Measurements from ENCODE around the gene MGST2. TPM values are rescaled to one million over a fixed set of nuclear protein-coding genes. Genes with fewer than 3 reads are reported as not detected.

The MGST2 gene
- total and polyA plus RNA-seq, 10 of the 15 experiments (the other 5 are each of a cell fraction or from before 2014, with no cell fraction given): 19.0 to 50.1 (median 30.6) TPM

DNA sequence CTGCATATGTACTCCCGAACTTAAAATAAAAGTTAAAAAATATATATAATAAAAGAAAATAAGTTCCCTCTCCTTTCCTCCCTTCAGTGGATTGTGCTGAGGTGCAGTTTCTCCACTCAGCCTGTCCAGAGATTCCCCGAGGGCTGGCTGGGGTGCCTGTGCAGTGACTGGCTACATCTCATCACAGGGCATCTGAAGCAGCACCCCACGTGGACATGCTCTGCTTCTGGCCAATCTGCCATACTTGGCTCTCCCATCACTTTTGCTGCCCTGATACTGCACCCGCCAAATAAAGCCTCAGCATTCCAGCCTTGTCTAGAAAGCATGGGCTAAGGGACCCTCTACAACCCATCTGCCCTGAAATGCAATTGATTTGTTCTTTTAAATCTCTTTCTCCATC lies 11.1 kb upstream of the MGST2 start:
- Histone ChIP-seq H4K20me1 (ENCODE audit: control insufficient read depth, insufficient read depth) (no peaks in the 10 kb centered on the region; the same call in 1 of the 2 replicates), H3K4me1 (ENCODE audit: control insufficient read depth, insufficient read depth, low read length) (no peaks in the 10 kb centered on the region; the same call in 1 of the 2 replicates), H3K27ac (ENCODE audit: control insufficient read depth, insufficient read depth) (no peak overlapping the region), H3K79me2 (ENCODE audit: control insufficient read depth, insufficient read depth, low read length) (no peaks in the 10 kb centered on the region), H3K9me3 (replicated peaks; ENCODE audit: control insufficient read depth, insufficient read depth, low read length) (no peaks in the 10 kb centered on the region), H3K9ac (ENCODE audit: control insufficient read depth, insufficient read depth, low read length) (no peak overlapping the region), H3K4me2 (ENCODE audit: control insufficient read depth, insufficient read depth) (no peak overlapping the region), H2AFZ (ENCODE audit: control insufficient read depth, low read depth, low read length) (no peak overlapping the region), H3K4me3 (no peak overlapping the region), H3K27me3 (replicated peaks in 1 of 2; ENCODE audit: control insufficient read depth in 2 of 2, insufficient read depth in 2 of 2, low read length in 1 of 2) (0 out of 4 replicates have a peak, but pooled peaks cover 0 to 3% of the 10 kb centered on the region in 2 experiments), H3K36me3 (ENCODE audit: control insufficient read depth in 2 of 2, insufficient read depth in 2 of 2, low read length in 1 of 2) (no peaks in the 10 kb centered on the region)
- in situ Hi-C loops (cut with MboI): no loop called here
- CTCF ChIA-PET: interaction anchor here (1.2 to 6.3 kb wide), 5 partner anchors 12 to 599 kb away, joined by 3 to 57 read pairs (median 4); partner anchors contain the start of gene MGST2
- BruUV-seq (replicated peaks): no TSS peak
- RAD21 ChIA-PET (ENCODE audit: unreplicated experiment): interaction anchor here (1.0 to 1.4 kb wide), 2 partner anchors 51 to 107 kb away, joined by 3 read pairs; no protein-coding TSS in a partner anchor
- ATAC-seq (no peak), FAIRE-seq (no peak), DNase-seq (ENCODE audit: low read depth, low spot score) (no peak)
- 15% methylated on average over 4 of the region's 4 CpGs for WGBS (ENCODE audit: insufficient coverage, insufficient replicate concordance, low lambda C conversion rate, missing lambda C conversion rate)
- SMC1A ChIA-PET (ENCODE audit: uncharacterized antibody, unreplicated experiment): no interaction called here
- POLR2A ChIA-PET: no interaction called here
- TF ChIP-seq, protein P1, sequence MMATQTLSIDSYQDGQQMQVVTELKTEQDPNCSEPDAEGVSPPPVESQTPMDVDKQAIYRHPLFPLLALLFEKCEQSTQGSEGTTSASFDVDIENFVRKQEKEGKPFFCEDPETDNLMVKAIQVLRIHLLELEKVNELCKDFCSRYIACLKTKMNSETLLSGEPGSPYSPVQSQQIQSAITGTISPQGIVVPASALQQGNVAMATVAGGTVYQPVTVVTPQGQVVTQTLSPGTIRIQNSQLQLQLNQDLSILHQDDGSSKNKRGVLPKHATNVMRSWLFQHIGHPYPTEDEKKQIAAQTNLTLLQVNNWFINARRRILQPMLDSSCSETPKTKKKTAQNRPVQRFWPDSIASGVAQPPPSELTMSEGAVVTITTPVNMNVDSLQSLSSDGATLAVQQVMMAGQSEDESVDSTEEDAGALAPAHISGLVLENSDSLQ (IDR thresholded peaks at IDR 0.05): no peak
- TF ChIP-seq PAX8 (IDR thresholded peaks at IDR 0.05) (no peak), POLR2AphosphoS2 (IDR thresholded peaks at IDR 0.05; ENCODE audit: low read depth, low read length) (no peak), SUPT20H (IDR thresholded peaks at IDR 0.05; ENCODE audit: borderline replicate concordance, control insufficient read depth, low read depth, low read length) (no peak), SREBF2 (IDR thresholded peaks at IDR 0.05; ENCODE audit: low read length) (no peak), RUNX3 (IDR thresholded peaks at IDR 0.05; ENCODE audit: low read length) (no peak), ETV6 (conservative IDR thresholded peaks at IDR 0.05 in 1 of 2, IDR thresholded peaks at IDR 0.05 in 1 of 2; ENCODE audit: borderline replicate concordance in 1 of 2, low read depth in 1 of 2) (no peak), CBX3 (IDR thresholded peaks at IDR 0.05; ENCODE audit: borderline replicate concordance, low read depth) (no peak), ZNF274 (IDR thresholded peaks at IDR 0.05; ENCODE audit: insufficient read depth, insufficient read length) (no peak), BACH1 (IDR thresholded peaks at IDR 0.05; ENCODE audit: borderline replicate concordance) (no peak)
- TF ChIP-seq, protein P2, sequence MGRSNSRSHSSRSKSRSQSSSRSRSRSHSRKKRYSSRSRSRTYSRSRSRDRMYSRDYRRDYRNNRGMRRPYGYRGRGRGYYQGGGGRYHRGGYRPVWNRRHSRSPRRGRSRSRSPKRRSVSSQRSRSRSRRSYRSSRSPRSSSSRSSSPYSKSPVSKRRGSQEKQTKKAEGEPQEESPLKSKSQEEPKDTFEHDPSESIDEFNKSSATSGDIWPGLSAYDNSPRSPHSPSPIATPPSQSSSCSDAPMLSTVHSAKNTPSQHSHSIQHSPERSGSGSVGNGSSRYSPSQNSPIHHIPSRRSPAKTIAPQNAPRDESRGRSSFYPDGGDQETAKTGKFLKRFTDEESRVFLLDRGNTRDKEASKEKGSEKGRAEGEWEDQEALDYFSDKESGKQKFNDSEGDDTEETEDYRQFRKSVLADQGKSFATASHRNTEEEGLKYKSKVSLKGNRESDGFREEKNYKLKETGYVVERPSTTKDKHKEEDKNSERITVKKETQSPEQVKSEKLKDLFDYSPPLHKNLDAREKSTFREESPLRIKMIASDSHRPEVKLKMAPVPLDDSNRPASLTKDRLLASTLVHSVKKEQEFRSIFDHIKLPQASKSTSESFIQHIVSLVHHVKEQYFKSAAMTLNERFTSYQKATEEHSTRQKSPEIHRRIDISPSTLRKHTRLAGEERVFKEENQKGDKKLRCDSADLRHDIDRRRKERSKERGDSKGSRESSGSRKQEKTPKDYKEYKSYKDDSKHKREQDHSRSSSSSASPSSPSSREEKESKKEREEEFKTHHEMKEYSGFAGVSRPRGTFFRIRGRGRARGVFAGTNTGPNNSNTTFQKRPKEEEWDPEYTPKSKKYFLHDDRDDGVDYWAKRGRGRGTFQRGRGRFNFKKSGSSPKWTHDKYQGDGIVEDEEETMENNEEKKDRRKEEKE (IDR thresholded peaks at IDR 0.05): no peak
- TF ChIP-seq, protein P3, sequence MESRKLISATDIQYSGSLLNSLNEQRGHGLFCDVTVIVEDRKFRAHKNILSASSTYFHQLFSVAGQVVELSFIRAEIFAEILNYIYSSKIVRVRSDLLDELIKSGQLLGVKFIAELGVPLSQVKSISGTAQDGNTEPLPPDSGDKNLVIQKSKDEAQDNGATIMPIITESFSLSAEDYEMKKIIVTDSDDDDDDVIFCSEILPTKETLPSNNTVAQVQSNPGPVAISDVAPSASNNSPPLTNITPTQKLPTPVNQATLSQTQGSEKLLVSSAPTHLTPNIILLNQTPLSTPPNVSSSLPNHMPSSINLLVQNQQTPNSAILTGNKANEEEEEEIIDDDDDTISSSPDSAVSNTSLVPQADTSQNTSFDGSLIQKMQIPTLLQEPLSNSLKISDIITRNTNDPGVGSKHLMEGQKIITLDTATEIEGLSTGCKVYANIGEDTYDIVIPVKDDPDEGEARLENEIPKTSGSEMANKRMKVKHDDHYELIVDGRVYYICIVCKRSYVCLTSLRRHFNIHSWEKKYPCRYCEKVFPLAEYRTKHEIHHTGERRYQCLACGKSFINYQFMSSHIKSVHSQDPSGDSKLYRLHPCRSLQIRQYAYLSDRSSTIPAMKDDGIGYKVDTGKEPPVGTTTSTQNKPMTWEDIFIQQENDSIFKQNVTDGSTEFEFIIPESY (IDR thresholded peaks at IDR 0.05): no peak
- intact Hi-C loops (cut with micrococcal nuclease; ENCODE audit: unreplicated experiment): loop anchor here (2.0 to 10.0 kb wide), 3 partner anchors 160 to 598 kb away; no protein-coding TSS in a partner anchor
